Endothelial cell (in vitro differentiated cells): Measurements from ENCODE around the gene DHRS3. TPM values are rescaled to one million over a fixed set of nuclear protein-coding genes. Genes with fewer than 3 reads are reported as not detected.
A peak's percentile ranks its signal among the peaks of the same experiment; 100 is the strongest.

ENCODE experiments used
- DNase-seq: peaks from one replicate; pipeline ENCODE4 v3.0.0; 2021; ENCODE audit warnings: low spot score
- H3K27ac Mint-ChIP-seq: one replicate; pipeline ENCODE4 v1.8.0; 2021; ENCODE audit warnings: mixed read lengths, inconsistent platforms; ENCODE audit not compliant: unreplicated experiment
- H3K27me3 Mint-ChIP-seq: one replicate; pipeline ENCODE4 v1.8.0; 2021; ENCODE audit warnings: mild to moderate bottlenecking, moderate library complexity, mixed read lengths, inconsistent platforms; ENCODE audit not compliant: unreplicated experiment
- H3K36me3 Mint-ChIP-seq: one replicate; pipeline ENCODE4 v1.8.0; 2021; ENCODE audit warnings: mild to moderate bottlenecking, low read depth, mixed read lengths, inconsistent platforms; ENCODE audit not compliant: unreplicated experiment
- H3K4me1 Mint-ChIP-seq: one replicate; pipeline ENCODE4 v1.8.0; 2021; ENCODE audit warnings: mild to moderate bottlenecking, mixed read lengths, inconsistent platforms; ENCODE audit not compliant: unreplicated experiment
- H3K4me3 Mint-ChIP-seq: one replicate; pipeline ENCODE4 v1.8.0; 2021; ENCODE audit warnings: mild to moderate bottlenecking, mixed read lengths, inconsistent platforms; ENCODE audit not compliant: unreplicated experiment
- H3K9me3 Mint-ChIP-seq: one replicate; pipeline ENCODE4 v1.8.0; 2021; ENCODE audit warnings: mixed read lengths, inconsistent platforms; ENCODE audit not compliant: unreplicated experiment
- total RNA-seq: library from RNA; stranded (reverse); fragmentation: NEBNext Ultra II Directional; extraction: Animal tissue kit (Norgen Biotek cat#: 25700); gene quantifications from one replicate; pipeline ENCODE4 v1.2.1, GENCODE V29; 2021; ENCODE audit not compliant: unreplicated experiment
- TF ChIP-seq, protein P1 (sequence below): fragments of 200-600 bp; sonication (generic); IDR thresholded peaks from one replicate; pipeline ENCODE4 v1.5.0; 2021; ENCODE audit warnings: antibody characterized with exemption; ENCODE audit not compliant: unreplicated experiment

The DHRS3 gene
- total RNA-seq, 1 donor from 2014 or later = 5.7 TPM

DNA sequence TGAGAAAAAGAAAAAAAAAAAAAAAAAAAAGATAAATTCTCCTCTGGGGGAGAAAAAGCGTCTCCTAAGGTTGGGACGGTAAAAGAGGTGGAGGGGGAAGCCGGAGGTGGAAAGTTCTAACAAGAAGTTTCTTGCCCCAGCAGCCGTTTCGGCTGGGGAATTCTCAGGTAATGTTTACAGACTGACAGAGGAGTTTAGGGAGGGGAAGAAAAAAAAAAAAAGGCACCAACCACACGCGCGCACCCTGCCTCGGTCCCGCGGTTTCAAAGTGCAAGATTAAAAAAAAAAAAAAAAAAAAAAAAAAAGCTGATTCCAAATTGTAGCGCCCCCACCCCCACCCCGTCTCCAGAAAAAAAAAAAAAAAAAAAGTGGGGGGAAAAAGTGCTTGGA lies 504 bp downstream of the DHRS3 start:
- Mint-ChIP-seq H3K4me1 (peaks cover 29% of the 10 kb centered on the region), H3K27me3 (peaks cover 15% of the 10 kb centered on the region), H3K4me3 (peak overlapping the region; percentile 93), H3K27ac (no peak overlapping the region), H3K36me3 (no peaks in the 10 kb centered on the region), H3K9me3 (no peaks in the 10 kb centered on the region)
- DNase-seq = no peak
- TF ChIP-seq, protein P1, sequence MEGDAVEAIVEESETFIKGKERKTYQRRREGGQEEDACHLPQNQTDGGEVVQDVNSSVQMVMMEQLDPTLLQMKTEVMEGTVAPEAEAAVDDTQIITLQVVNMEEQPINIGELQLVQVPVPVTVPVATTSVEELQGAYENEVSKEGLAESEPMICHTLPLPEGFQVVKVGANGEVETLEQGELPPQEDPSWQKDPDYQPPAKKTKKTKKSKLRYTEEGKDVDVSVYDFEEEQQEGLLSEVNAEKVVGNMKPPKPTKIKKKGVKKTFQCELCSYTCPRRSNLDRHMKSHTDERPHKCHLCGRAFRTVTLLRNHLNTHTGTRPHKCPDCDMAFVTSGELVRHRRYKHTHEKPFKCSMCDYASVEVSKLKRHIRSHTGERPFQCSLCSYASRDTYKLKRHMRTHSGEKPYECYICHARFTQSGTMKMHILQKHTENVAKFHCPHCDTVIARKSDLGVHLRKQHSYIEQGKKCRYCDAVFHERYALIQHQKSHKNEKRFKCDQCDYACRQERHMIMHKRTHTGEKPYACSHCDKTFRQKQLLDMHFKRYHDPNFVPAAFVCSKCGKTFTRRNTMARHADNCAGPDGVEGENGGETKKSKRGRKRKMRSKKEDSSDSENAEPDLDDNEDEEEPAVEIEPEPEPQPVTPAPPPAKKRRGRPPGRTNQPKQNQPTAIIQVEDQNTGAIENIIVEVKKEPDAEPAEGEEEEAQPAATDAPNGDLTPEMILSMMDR = no peak

DNA sequence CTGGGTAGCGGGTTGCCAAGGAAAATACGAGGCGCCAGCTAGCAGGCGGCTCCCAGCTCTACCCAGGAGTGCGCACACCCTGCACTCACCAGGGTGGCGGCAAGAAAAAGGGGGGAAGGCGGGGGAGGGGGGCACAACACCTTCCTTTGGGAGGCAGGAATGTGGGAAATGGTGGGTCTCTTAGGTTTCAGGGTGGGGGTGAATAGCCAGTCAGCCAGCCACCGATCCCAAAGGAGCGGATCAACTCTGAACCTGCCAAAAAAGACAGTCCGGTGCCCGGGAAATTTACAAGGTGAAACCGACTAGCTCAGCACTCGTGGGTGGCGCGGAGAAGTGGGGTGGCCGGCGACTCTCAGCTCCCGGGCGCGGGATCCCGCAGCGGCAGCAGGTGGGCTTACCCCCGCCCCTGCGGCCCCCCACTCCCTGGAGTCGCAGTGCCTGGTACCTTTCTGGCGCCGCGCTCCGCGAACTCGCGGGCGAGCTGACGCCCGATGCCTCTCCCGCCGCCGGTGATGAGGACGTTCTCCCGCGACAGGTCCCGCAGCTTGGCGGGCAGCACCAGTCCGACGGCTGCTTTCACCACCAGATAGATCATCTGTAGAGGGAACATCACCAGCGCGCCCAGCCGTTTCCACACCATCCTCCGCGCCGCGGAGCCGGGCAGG lies 1.2 kb downstream of the DHRS3 start:
- TF ChIP-seq, protein P1 = no peak
- peaks cover 4% of the 10 kb centered on the region for H3K36me3 Mint-ChIP-seq
- H3K4me1 Mint-ChIP-seq = peaks cover 33% of the 10 kb centered on the region
- no peak overlapping the region for H3K27ac Mint-ChIP-seq
- H3K4me3 Mint-ChIP-seq = peak overlapping the region; percentile 93
- peaks cover 14% of the 10 kb centered on the region for H3K27me3 Mint-ChIP-seq
- H3K9me3 Mint-ChIP-seq = no peaks in the 10 kb centered on the region
- DNase-seq = peak; percentile 24

DNA sequence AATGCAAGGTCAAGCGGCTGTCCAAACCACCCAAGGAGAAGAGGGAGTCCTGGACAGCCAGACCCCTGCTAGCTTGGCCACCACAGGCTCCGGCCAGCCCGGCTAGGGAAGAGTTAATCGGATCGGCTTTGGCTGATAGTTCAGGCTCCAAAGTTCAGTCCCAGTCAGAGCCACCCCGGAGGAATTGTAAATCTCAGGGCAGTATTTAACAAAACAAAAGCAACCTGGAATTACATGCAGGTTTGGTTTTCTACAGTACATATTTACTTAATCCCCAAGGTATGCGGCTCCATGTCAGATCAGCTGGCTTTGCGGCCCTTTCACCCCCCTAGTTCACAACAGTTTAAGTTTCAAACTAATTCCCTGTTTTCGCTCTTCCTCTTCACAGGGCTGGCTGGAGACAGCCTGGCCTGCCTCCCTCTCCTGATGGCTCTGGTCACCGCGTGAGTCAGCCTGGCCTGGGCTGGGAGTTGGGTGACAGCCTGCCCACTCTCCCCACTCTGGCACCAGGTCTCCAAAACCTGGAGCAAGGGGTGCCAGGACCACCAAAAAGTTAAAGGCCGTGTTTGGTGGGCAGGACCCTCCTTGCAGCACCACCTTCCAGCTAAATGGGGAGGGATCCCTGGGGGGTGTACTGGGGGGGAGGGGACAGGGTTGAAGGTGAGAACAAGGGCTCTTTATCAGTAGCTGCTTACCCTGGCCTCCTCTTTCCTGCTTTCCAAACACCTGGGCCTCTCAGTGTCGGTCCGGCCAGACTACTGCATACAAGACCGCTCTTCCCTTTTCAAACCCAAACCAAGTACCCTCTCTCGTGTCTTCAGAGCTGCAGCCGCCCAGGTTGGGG lies 1.9 kb downstream of the DHRS3 start:
- Mint-ChIP-seq H3K27me3 (peaks cover 16% of the 10 kb centered on the region), H3K4me1 (peaks cover 33% of the 10 kb centered on the region), H3K36me3 (peaks cover 4% of the 10 kb centered on the region), H3K27ac (no peak overlapping the region), H3K4me3 (peak overlapping the region; percentile 85), H3K9me3 (no peaks in the 10 kb centered on the region)
- TF ChIP-seq, protein P1 = no peak
- DNase-seq = peak; percentile 36

DNA sequence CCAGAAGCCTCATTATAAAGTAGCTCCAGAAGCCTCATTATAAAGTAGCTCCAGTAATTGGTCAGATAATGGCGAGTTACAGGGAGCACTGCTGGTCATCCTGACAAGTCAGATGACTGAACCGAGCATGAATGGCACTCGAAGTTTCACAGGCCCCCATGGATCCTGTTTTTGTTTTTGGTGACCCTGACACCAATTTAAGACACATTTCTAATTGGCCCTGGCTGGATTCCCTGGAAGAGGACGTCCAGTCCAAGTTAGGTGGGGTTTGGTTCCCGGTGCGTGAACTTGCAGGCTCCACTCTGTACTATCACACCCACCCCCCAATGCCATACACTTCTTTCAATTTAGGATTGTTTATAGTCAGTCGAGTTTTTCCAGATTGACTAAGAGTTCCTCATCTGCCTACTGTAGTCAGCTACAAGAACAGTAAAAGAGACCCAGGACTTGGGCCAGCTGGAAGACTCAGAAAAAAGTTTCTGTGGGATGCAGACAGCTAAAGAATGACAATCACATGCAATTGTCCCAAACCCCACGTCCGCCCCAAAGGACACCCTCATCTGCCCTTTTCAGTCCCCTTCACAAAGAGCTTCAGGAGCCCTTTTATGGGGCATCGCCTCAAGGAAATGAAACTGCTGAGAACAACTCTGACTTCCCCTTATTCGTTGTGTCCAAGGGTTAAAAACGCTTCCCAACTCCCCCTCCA lies 2.7 kb downstream of the DHRS3 start:
- Mint-ChIP-seq H3K4me1 (peaks cover 33% of the 10 kb centered on the region), H3K27ac (no peak overlapping the region), H3K27me3 (peaks cover 22% of the 10 kb centered on the region), H3K9me3 (no peaks in the 10 kb centered on the region), H3K4me3 (peak overlapping the region; percentile 85), H3K36me3 (peaks cover 10% of the 10 kb centered on the region)
- TF ChIP-seq, protein P1 = no peak
- DNase-seq = no peak
